Common myeloid progenitor, CD34-positive (primary cell): Measurements from ENCODE around the gene UBE2D4.
A peak's percentile ranks its signal among the peaks of the same experiment; 100 is the strongest.

Experiments used
- CTCF ChIA-PET: fragments of 350-600 bp; sonication (Branson Sonifier 250); formaldehyde crosslinking; loops from one replicate; lab custom pipeline; 2021; ENCODE audit warnings: antibody characterized with exemption; lab: Charles Lee
- POLR2A ChIA-PET: fragments of 350-600 bp; sonication (Branson Sonifier 250); formaldehyde crosslinking; loops from one replicate; lab custom pipeline; 2021; ENCODE audit warnings: antibody characterized with exemption; lab: Charles Lee
- DNase-seq, 3 donors: peaks; one replicate each; pipeline versions ENCODE4 v3.0.0 to v3.0.0-alpha.2; 2013
- H3K27ac ChIP-seq, 2 experiments: 1 replicate in 1 of 2; 2 replicates in 1 of 2; pipeline ENCODE4 v1.7.0; 2013; ENCODE audit warnings: inconsistent platforms in 2 of 2, low read length in 2 of 2, mild to moderate bottlenecking in 2 of 2, low read depth in 1 of 2, moderate library complexity in 1 of 2; ENCODE audit not compliant: severe bottlenecking in 2 of 2, insufficient read depth in 1 of 2, poor library complexity in 1 of 2
- H3K27me3 ChIP-seq, 5 experiments: replicated peaks in 2 of 5; 1 replicate in 3 of 5; 2 replicates in 2 of 5; pipeline versions ENCODE4 v1.6.1 to v1.7.0; 2013; ENCODE audit warnings: low read length in 4 of 5, mild to moderate bottlenecking in 2 of 5, moderate library complexity in 2 of 5, inconsistent platforms in 1 of 5; ENCODE audit not compliant: insufficient read depth in 5 of 5, control insufficient read depth in 4 of 5
- H3K36me3 ChIP-seq, 4 experiments: 1 replicate in 2 of 4; 2 replicates in 2 of 4; pipeline versions ENCODE4 v1.6.1 to v1.7.0; 2013; ENCODE audit warnings: low read length in 3 of 4, control low read depth in 1 of 4, mild to moderate bottlenecking in 1 of 4; ENCODE audit not compliant: control insufficient read depth in 4 of 4, insufficient read depth in 4 of 4
- H3K4me1 ChIP-seq, 4 experiments: 1 replicate in 3 of 4; 2 replicates in 1 of 4; pipeline versions ENCODE4 v1.6.1 to v1.7.1; 2013; ENCODE audit warnings: low read length in 3 of 4, mild to moderate bottlenecking in 3 of 4, control low read depth in 1 of 4, inconsistent platforms in 1 of 4, moderate library complexity in 1 of 4; ENCODE audit not compliant: control insufficient read depth in 4 of 4, insufficient read depth in 4 of 4; ENCODE audit errors: control extremely low read depth in 1 of 4
- H3K4me3 ChIP-seq, 7 experiments: 1 replicate in 4 of 7; 2 replicates in 3 of 7; pipeline versions ENCODE4 v1.5.1 to v1.7.0; 2013; ENCODE audit warnings: mild to moderate bottlenecking in 7 of 7, low read length in 6 of 7, moderate library complexity in 6 of 7, inconsistent platforms in 2 of 7, low read depth in 2 of 7, control low read depth in 1 of 7; ENCODE audit not compliant: insufficient read depth in 4 of 7, control insufficient read depth in 1 of 7; ENCODE audit errors: extremely low read depth in 1 of 7
- H3K9me3 ChIP-seq, 5 experiments: 1 replicate in 4 of 5; 2 replicates in 1 of 5; pipeline versions ENCODE4 v1.6.1 to v1.7.1; 2013; ENCODE audit warnings: low read length in 4 of 5, mild to moderate bottlenecking in 2 of 5, inconsistent platforms in 1 of 5, low read depth in 1 of 5, moderate library complexity in 1 of 5; ENCODE audit not compliant: control insufficient read depth in 4 of 5, insufficient read depth in 2 of 5; ENCODE audit errors: control extremely low read depth in 1 of 5
- WGBS: methylation state at CpG from one replicate; pipeline ENCODE4 v1.1.5; 2013; ENCODE audit not compliant: insufficient coverage; 5-methylcytosine and 5-hydroxymethylcytosine counted together

Gene UBE2D4

DNA sequence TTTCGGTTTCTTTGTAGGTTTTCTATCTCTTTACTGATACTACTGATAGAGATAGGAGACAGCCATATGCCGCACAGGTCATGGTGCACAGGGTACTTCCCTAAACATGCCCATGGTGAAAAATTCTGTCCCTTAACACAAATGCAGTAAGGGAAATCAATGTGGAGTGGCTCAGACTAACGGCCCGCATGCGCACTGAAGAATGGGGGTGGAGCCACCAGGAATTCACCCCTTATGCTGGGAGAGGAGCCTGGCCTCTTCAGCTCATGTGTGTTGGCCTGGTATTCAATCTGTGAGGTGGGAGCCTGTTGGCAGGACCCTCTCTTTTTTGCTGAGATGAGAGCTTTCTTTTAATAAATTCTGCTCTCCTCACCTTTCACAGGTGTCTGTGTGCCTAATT is 11.4 kb upstream of the UBE2D4 start:
- H3K27ac ChIP-seq = no peak overlapping the region
- peaks cover 0 to 5% (median 0%) of the 10 kb centered on the region in 5 experiments for H3K9me3 ChIP-seq
- H3K4me3 ChIP-seq = no peak overlapping the region
- H3K36me3 ChIP-seq = peaks cover 0 to 10% (median 3%) of the 10 kb centered on the region in 4 experiments
- no peaks in the 10 kb centered on the region for H3K4me1 ChIP-seq
- POLR2A ChIA-PET = no interaction called here
- H3K27me3 ChIP-seq = no peaks in the 10 kb centered on the region
- CTCF ChIA-PET = interaction anchor here (1.0 to 1.1 kb wide), 2 partner anchors 10 to 13 kb away, joined by 3 to 4 read pairs; no protein-coding TSS in a partner anchor
- no peak for DNase-seq
- 97% methylated on average over 4 of the region's 5 CpGs for WGBS

GRCh38 chr7:43915907-43916306 is 10.3 kb upstream of the UBE2D4 start:
- H3K27ac ChIP-seq = no peak overlapping the region
- POLR2A ChIA-PET = no interaction called here
- H3K9me3 ChIP-seq = peaks cover 0 to 5% (median 0%) of the 10 kb centered on the region in 5 experiments
- CTCF ChIA-PET = no interaction called here
- WGBS = 100% methylated on average over 3 of the region's 5 CpGs
- H3K36me3 ChIP-seq = peaks cover 0 to 10% (median 3%) of the 10 kb centered on the region in 4 experiments
- H3K4me3 ChIP-seq = no peak overlapping the region
- no peak for DNase-seq
- H3K4me1 ChIP-seq = no peaks in the 10 kb centered on the region
- H3K27me3 ChIP-seq = no peaks in the 10 kb centered on the region

GRCh38 chr7:43921423-43921822 is 4.8 kb upstream of the UBE2D4 start:
- no peak overlapping the region for H3K4me3 ChIP-seq
- no peak overlapping the region for H3K27ac ChIP-seq
- H3K36me3 ChIP-seq = peaks cover 0 to 8% (median 3%) of the 10 kb centered on the region in 4 experiments
- H3K4me1 ChIP-seq = peaks cover 0 to 13% (median 8%) of the 10 kb centered on the region in 4 experiments
- POLR2A ChIA-PET = no interaction called here
- CTCF ChIA-PET = no interaction called here
- no peaks in the 10 kb centered on the region for H3K27me3 ChIP-seq
- WGBS = no CpG with 5 or more reads among the region's 2 CpGs
- no peaks in the 10 kb centered on the region for H3K9me3 ChIP-seq
- no peak for DNase-seq

GRCh38 chr7:43922726-43923125 is 3.5 kb upstream of the UBE2D4 start:
- CTCF ChIA-PET = no interaction called here
- H3K27ac ChIP-seq = no peak overlapping the region
- peaks cover 0 to 8% (median 3%) of the 10 kb centered on the region in 4 experiments for H3K36me3 ChIP-seq
- no peak for DNase-seq
- H3K4me3 ChIP-seq = no peak overlapping the region
- POLR2A ChIA-PET = no interaction called here
- H3K9me3 ChIP-seq = no peaks in the 10 kb centered on the region
- WGBS = 97% methylated on average over 4 of the region's 4 CpGs
- H3K4me1 ChIP-seq = peaks cover 3 to 22% (median 15%) of the 10 kb centered on the region in 4 experiments
- no peaks in the 10 kb centered on the region for H3K27me3 ChIP-seq

- WGBS = 5% methylated on average over 4 of the region's 6 CpGs
- peak overlapping the region in 1 of 2 experiments; percentile 82 for H3K27ac ChIP-seq
- no peaks in the 10 kb centered on the region for H3K36me3 ChIP-seq
- no peaks in the 10 kb centered on the region for H3K9me3 ChIP-seq
- peaks cover 3 to 22% (median 15%) of the 10 kb centered on the region in 4 experiments for H3K4me1 ChIP-seq
- ChIA-PET POLR2A (interaction anchor here (0.6 to 0.9 kb wide), 3 partner anchors 21 to 75 kb away, joined by 3 to 4 read pairs (median 3); no protein-coding TSS in a partner anchor), CTCF (interaction anchor here (1.5 kb wide), 1 partner anchor 11 kb away, joined by 4 read pairs; no protein-coding TSS in a partner anchor)
- no peaks in the 10 kb centered on the region for H3K27me3 ChIP-seq
- DNase-seq = no peak
- peak overlapping the region; percentile 58 to 87 (median 74) for H3K4me3 ChIP-seq
These were observed 525 bp downstream of the UBE2D4 start for GRCh38 chr7:43926798-43927123.

DNA sequence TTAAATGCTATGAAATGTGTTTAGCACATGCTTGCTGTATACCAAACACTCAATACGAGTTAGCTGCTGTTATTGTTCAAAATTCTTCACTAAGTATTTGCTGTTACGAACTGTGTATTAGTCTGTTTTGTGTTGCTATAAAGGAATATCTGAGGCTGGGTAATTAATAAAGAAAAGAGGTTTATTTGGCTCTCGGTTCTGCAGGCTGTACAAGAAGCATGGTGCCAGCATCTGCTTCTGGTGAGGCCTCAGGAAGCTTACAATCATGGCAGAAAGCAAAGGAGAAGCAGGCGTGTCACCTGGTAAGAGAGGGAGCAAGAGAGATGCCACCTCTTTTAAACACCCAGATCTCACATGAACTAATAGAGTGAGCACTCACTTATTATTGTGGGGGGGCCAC is 1.6 kb downstream of the UBE2D4 start:
- H3K27ac ChIP-seq = no peak overlapping the region

DNA sequence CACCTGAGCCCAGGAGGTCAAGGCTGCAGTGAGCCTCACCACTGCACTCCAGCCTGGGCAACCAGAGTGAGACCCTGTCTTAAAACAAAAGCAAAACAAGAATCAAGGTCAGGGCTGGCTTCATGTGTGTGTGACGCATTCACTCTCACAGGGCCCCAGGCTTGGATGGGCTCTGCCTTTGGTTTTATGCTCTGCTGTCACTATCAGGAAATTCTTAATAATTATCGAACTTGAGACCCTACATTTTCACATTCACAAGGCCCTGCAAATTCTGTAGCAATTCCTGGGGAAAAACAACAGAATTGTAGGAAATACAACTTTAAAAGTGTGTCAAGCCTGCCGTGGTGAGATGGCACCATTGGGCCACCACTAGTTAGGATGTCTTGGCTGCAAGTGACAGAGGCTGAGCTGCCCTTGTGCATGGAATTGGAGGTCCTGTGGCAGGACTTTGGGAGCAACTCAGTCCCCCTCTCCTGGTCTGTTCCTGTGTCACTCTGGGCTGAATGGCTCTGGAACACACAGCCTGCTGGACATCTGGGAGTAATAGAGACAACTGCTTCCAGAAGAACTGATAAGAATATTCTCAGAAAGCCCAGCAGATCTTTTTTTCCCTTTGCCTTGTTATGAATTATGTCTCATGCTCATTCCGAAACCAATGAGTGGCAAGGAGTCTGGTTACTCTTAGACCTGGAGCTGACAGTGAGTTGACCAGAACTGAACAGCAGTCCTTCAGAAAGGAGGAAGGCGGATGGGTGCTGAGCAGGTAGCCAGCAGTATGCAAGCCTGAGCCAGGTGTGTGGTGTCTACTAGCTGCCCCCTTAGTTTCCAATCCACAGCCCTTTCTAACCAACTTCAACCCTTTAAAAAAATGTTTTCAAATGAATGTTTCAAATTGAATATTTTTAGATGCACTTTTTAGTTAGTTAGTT is 3.6 kb downstream of the UBE2D4 start:
- Histone ChIP-seq H3K4me3 (no peak overlapping the region), H3K4me1 (peaks cover 3 to 22% (median 15%) of the 10 kb centered on the region in 4 experiments), H3K27me3 (no peaks in the 10 kb centered on the region), H3K36me3 (no peaks in the 10 kb centered on the region), H3K9me3 (no peaks in the 10 kb centered on the region), H3K27ac (no peak overlapping the region)
- ChIA-PET POLR2A (no interaction called here), CTCF (no interaction called here)
- no peak for DNase-seq
- 94% methylated on average over 4 of the region's 5 CpGs for WGBS

More for the DNA sequence above, 1.6 kb downstream of the UBE2D4 start:
- no peak for DNase-seq
- WGBS = 95% methylated on average over 2 of the region's 4 CpGs
- CTCF ChIA-PET = interaction anchor here (1.5 kb wide), 1 partner anchor 10 kb away, joined by 4 read pairs; no protein-coding TSS in a partner anchor
- no peaks in the 10 kb centered on the region for H3K27me3 ChIP-seq
- no peaks in the 10 kb centered on the region for H3K36me3 ChIP-seq
- H3K4me3 ChIP-seq = no peak overlapping the region
- POLR2A ChIA-PET = no interaction called here
- peaks cover 3 to 22% (median 15%) of the 10 kb centered on the region in 4 experiments for H3K4me1 ChIP-seq
- no peaks in the 10 kb centered on the region for H3K9me3 ChIP-seq
